B cell (primary cell): ENCODE measurements around the gene MRPL55.

ENCODE experiments used
- EZH2 ChIP-seq: IDR thresholded peaks from 2 replicates; pipeline ENCODE4 v1.6.1; 2012; ENCODE audit warnings: borderline replicate concordance, low read depth, mild to moderate bottlenecking, moderate library complexity, low read length; ENCODE audit not compliant: insufficient read depth, poor library complexity, severe bottlenecking
- TF ChIP-seq, protein P1 (sequence below): fragments of 200-600 bp; IDR thresholded peaks from one replicate; pipeline ENCODE4 v1.8.0; 2022; ENCODE audit warnings: antibody characterized with exemption, mild to moderate bottlenecking

DNA sequence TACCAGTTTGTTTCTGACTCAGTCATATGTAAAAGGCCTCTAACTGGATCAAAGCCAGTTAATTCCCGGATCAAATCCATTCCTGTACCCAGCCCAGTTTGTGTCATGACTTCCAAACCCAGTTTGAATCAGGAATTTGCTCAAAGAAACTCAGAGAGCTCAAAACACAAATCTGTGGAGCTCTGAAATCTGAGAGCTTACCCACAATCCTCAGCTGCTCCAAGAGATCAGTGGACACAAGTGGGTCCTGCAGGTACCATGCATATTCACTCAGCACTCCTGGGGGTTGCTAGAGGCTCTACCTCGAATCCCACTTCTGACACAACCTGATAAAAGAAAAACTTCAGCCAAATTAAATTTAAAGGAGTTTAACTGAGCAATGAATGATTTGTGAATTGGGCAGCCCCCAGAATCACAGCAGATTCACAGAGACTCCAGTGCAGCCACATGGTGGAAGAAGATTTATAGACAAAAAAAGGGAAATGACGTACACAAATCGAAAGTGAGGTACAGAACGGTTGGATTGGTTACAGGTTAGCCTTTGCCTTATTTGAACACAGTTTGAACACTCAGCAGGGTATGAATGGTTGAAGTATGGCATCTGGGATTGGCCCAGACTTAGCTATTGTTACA, 11.9 kb upstream of the MRPL55 start:
- TF ChIP-seq, protein P1, sequence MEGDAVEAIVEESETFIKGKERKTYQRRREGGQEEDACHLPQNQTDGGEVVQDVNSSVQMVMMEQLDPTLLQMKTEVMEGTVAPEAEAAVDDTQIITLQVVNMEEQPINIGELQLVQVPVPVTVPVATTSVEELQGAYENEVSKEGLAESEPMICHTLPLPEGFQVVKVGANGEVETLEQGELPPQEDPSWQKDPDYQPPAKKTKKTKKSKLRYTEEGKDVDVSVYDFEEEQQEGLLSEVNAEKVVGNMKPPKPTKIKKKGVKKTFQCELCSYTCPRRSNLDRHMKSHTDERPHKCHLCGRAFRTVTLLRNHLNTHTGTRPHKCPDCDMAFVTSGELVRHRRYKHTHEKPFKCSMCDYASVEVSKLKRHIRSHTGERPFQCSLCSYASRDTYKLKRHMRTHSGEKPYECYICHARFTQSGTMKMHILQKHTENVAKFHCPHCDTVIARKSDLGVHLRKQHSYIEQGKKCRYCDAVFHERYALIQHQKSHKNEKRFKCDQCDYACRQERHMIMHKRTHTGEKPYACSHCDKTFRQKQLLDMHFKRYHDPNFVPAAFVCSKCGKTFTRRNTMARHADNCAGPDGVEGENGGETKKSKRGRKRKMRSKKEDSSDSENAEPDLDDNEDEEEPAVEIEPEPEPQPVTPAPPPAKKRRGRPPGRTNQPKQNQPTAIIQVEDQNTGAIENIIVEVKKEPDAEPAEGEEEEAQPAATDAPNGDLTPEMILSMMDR: no peak
- TF ChIP-seq EZH2: no peak
